Fibroblast of the conjunctiva (primary cell): ENCODE results near the gene ADORA1.

Source experiments
- DNase-seq: peaks from one replicate; pipeline ENCODE4 v3.0.0-alpha.2; 2010; ENCODE audit warnings: low read depth

ADORA1 gene

GRCh38 chr1:203213126-203213525 is 85.6 kb downstream of the ADORA1 start:
- DNase-seq: no peak

- no peak for DNase-seq
Observed at GRCh38 chr1:203214871-203215270, 87.3 kb downstream of the ADORA1 start.

- no peak for DNase-seq
Observed at GRCh38 chr1:203215573-203215972, 88.0 kb downstream of the ADORA1 start.

GRCh38 chr1:203216274-203217138 is 89.0 kb downstream of the ADORA1 start:
- peak; percentile 41 for DNase-seq
